Type B pancreatic cell (in vitro differentiated cells): ENCODE results near the gene DPYSL4. TPM values are rescaled to one million over a fixed set of nuclear protein-coding genes. Genes with fewer than 3 reads are reported as not detected.

Experiments
- DNase-seq: peaks from one replicate; pipeline ENCODE4 v3.0.0; 2021; ENCODE audit warnings: mixed read lengths; ENCODE audit not compliant: unreplicated experiment; ENCODE audit errors: extremely low spot score
- H3K27ac Mint-ChIP-seq: 2 replicates; pipeline ENCODE4 v1.8.0; 2021; ENCODE audit warnings: mild to moderate bottlenecking, mixed read lengths
- H3K27me3 Mint-ChIP-seq: 2 replicates; pipeline ENCODE4 v1.8.0; 2021; ENCODE audit warnings: mixed read lengths
- H3K36me3 Mint-ChIP-seq: 2 replicates; pipeline ENCODE4 v1.8.0; 2021; ENCODE audit warnings: mixed read lengths
- H3K4me1 Mint-ChIP-seq: one replicate; pipeline ENCODE4 v1.8.0; 2021; ENCODE audit warnings: mixed read lengths; ENCODE audit not compliant: unreplicated experiment
- H3K4me3 Mint-ChIP-seq: 2 replicates; pipeline ENCODE4 v1.8.0; 2021; ENCODE audit warnings: mild to moderate bottlenecking, mixed read lengths
- H3K9me3 Mint-ChIP-seq: 2 replicates; pipeline ENCODE4 v1.8.0; 2021; ENCODE audit warnings: mixed read lengths
- CTCF ChIP-seq: fragments of 200-600 bp; sonication (generic); conservative IDR thresholded peaks from 2 replicates; pipeline ENCODE4 v1.5.0; 2021; ENCODE audit warnings: antibody characterized with exemption, mild to moderate bottlenecking
- total RNA-seq: library from RNA; stranded (reverse); gene quantifications from 2 replicates; pipeline ENCODE4 v1.2.1, GENCODE V29; 2021; ENCODE audit warnings: low replicate concordance

DPYSL4 gene
- total RNA-seq, 1 donor from 2014 or later: 61.9 TPM

- no peak overlapping the region for H3K27ac Mint-ChIP-seq
Observed at GRCh38 chr10:132236881-132237280, 50.1 kb downstream of the DPYSL4 start.

GRCh38 chr10:132237396-132237795 lies 50.6 kb downstream of the DPYSL4 start:
- peaks cover 18% of the 10 kb centered on the region for H3K4me1 Mint-ChIP-seq
- H3K27me3 Mint-ChIP-seq: no peaks in the 10 kb centered on the region
- no peaks in the 10 kb centered on the region for H3K9me3 Mint-ChIP-seq
- H3K36me3 Mint-ChIP-seq: no peaks in the 10 kb centered on the region
- H3K27ac Mint-ChIP-seq: no peak overlapping the region
- no peak for TF ChIP-seq CTCF
- no peak for DNase-seq
- no peak overlapping the region for H3K4me3 Mint-ChIP-seq

More at GRCh38 chr10:132236881-132237280, 50.1 kb downstream of the DPYSL4 start:
- H3K4me3 Mint-ChIP-seq: no peak overlapping the region
- no peak for TF ChIP-seq CTCF
- H3K9me3 Mint-ChIP-seq: no peaks in the 10 kb centered on the region
- peaks cover 18% of the 10 kb centered on the region for H3K4me1 Mint-ChIP-seq
- no peaks in the 10 kb centered on the region for H3K27me3 Mint-ChIP-seq
- DNase-seq: no peak
- no peaks in the 10 kb centered on the region for H3K36me3 Mint-ChIP-seq

GRCh38 chr10:132237871-132238270 lies 51.1 kb downstream of the DPYSL4 start:
- DNase-seq: no peak
- Mint-ChIP-seq H3K27me3 (no peaks in the 10 kb centered on the region), H3K4me1 (peaks cover 18% of the 10 kb centered on the region), H3K36me3 (no peaks in the 10 kb centered on the region), H3K27ac (no peak overlapping the region), H3K9me3 (no peaks in the 10 kb centered on the region), H3K4me3 (no peak overlapping the region)
- no peak for TF ChIP-seq CTCF

GRCh38 chr10:132238371-132239125 lies 51.8 kb downstream of the DPYSL4 start:
- H3K4me3 Mint-ChIP-seq: no peak overlapping the region
- no peak for TF ChIP-seq CTCF
- no peak for DNase-seq
- H3K9me3 Mint-ChIP-seq: no peaks in the 10 kb centered on the region
- no peak overlapping the region for H3K27ac Mint-ChIP-seq
- no peaks in the 10 kb centered on the region for H3K36me3 Mint-ChIP-seq
- peaks cover 24% of the 10 kb centered on the region for H3K4me1 Mint-ChIP-seq
- no peaks in the 10 kb centered on the region for H3K27me3 Mint-ChIP-seq

GRCh38 chr10:132239126-132240031 lies 52.6 kb downstream of the DPYSL4 start:
- no peaks in the 10 kb centered on the region for H3K36me3 Mint-ChIP-seq
- TF ChIP-seq CTCF: no peak
- H3K27ac Mint-ChIP-seq: no peak overlapping the region
- no peak for DNase-seq
- H3K27me3 Mint-ChIP-seq: no peaks in the 10 kb centered on the region
- H3K4me1 Mint-ChIP-seq: peaks cover 24% of the 10 kb centered on the region
- no peaks in the 10 kb centered on the region for H3K9me3 Mint-ChIP-seq
- H3K4me3 Mint-ChIP-seq: no peak overlapping the region
